NCI-H510A treated with DMSO at 0.1 percent for 48 hours (cell line): Measurements from ENCODE around the gene DRAP1.

Source experiments
- DNase-seq: peaks from one replicate; lab custom pipeline; 2025; lab: John Stamatoyannopoulos, UW

DRAP1 gene

GRCh38 chr11:65903715-65904114, 15.5 kb upstream of the DRAP1 start:
- no peak for DNase-seq

- no peak for DNase-seq
Observed at GRCh38 chr11:65906602-65907001, 12.6 kb upstream of the DRAP1 start.

GRCh38 chr11:65907878-65908277, 11.3 kb upstream of the DRAP1 start:
- DNase-seq = no peak

- DNase-seq = peak; percentile 48
Observed at GRCh38 chr11:65911682-65912568, 7.3 kb upstream of the DRAP1 start.

GRCh38 chr11:65912845-65913244, 6.4 kb upstream of the DRAP1 start:
- no peak for DNase-seq

GRCh38 chr11:65915101-65915820, 4.0 kb upstream of the DRAP1 start:
- no peak for DNase-seq

GRCh38 chr11:65915821-65916251, 3.4 kb upstream of the DRAP1 start:
- DNase-seq = no peak

GRCh38 chr11:65916391-65916790, 2.8 kb upstream of the DRAP1 start:
- no peak for DNase-seq

GRCh38 chr11:65917077-65917433, 2.2 kb upstream of the DRAP1 start:
- DNase-seq = no peak

GRCh38 chr11:65917434-65918210, 1.6 kb upstream of the DRAP1 start:
- no peak for DNase-seq

- DNase-seq = peak; percentile 42
Observed at GRCh38 chr11:65918211-65919140, 750 bp upstream of the DRAP1 start, which contains the start of gene C11orf68. TSS of gene C11orf68 (minus strand) at chr11:65919062. CDS start at chr11:65919031, 31 bp downstream.

GRCh38 chr11:65919573-65920371, 546 bp downstream of the DRAP1 start:
- DNase-seq = peak; percentile 29

GRCh38 chr11:65920372-65920802, 1.2 kb downstream of the DRAP1 start:
- no peak for DNase-seq

GRCh38 chr11:65921033-65921555, 1.9 kb downstream of the DRAP1 start:
- no peak for DNase-seq

GRCh38 chr11:65921876-65922275, 2.6 kb downstream of the DRAP1 start:
- no peak for DNase-seq

GRCh38 chr11:65922565-65922964, 3.3 kb downstream of the DRAP1 start:
- no peak for DNase-seq

GRCh38 chr11:65925397-65925796, 6.2 kb downstream of the DRAP1 start:
- no peak for DNase-seq

GRCh38 chr11:65927904-65928397, 8.7 kb downstream of the DRAP1 start:
- DNase-seq = no peak

- no peak for DNase-seq
Observed at GRCh38 chr11:65928667-65929066, 9.4 kb downstream of the DRAP1 start.
